HCT116 (cell line): Measurements from ENCODE around the gene STBD1. TPM values are rescaled to one million over a fixed set of nuclear protein-coding genes. Genes with fewer than 3 reads are reported as not detected.
A peak's percentile ranks its signal among the peaks of the same experiment; 100 is the strongest.

Experiments
- ATAC-seq: fragments of 200-7000 bp; cut with Tn5 transposase; 2 replicates; pipeline ENCODE4 v1.9.1; 2020; ENCODE audit warnings: mild to moderate bottlenecking, moderate library complexity
- BruUV-seq: library from RNA; stranded (reverse); fragments of 400-500 nt; replicated peaks from 2 replicates; lab custom pipeline; 2021; lab: Mats Ljungman, UMichigan
- CTCF ChIA-PET: fragments of 300-600 bp; sonication (Branson Sonifier 250); formaldehyde crosslinking; loops from one replicate; lab custom pipeline; 2021; ENCODE audit warnings: antibody characterized with exemption; lab: Charles Lee
- POLR2A ChIA-PET: fragments of 300-600, 350-600 bp; sonication (Branson Sonifier 250); formaldehyde crosslinking; loops from one replicate; lab custom pipeline; 2021; ENCODE audit warnings: antibody characterized with exemption; lab: Charles Lee
- RAD21 ChIA-PET, 2 experiments: fragments of 300-600 bp; sonication (Branson Sonifier 250); formaldehyde crosslinking; loops; one replicate each; lab custom pipeline; 2023; ENCODE audit warnings: low total read pairs in 2 of 2; ENCODE audit not compliant: uncharacterized antibody in 2 of 2, unreplicated experiment in 2 of 2, low non-redundant PET in 1 of 2; lab: Charles Lee
- DNase-seq: peaks from one replicate; pipeline ENCODE4 v3.0.0-alpha.2; 2010; ENCODE audit warnings: low read depth, low spot score
- H2AFZ ChIP-seq: fragments of 200-600 bp; shearing (Covaris generic), sonication (generic); 2 replicates; pipeline ENCODE4 v1.6.1; 2017; ENCODE audit warnings: low read depth, mixed run types, mixed read lengths, antibody characterized with exemption, low read length; ENCODE audit not compliant: poor library complexity, severe bottlenecking
- H3K27ac ChIP-seq: 2 replicates; pipeline ENCODE4 v1.5.1; 2012; ENCODE audit warnings: low read depth, low read length
- H3K27me3 ChIP-seq: fragments of 200-600 bp; sonication (generic); 2 replicates; pipeline ENCODE4 v1.6.1; 2016; ENCODE audit warnings: mixed run types, low read length, mixed read lengths; ENCODE audit not compliant: insufficient read depth
- H3K36me3 ChIP-seq, 2 experiments: fragments of 200-500 bp in 1 of 2; fragments of 200-600 bp in 1 of 2; sonication (Bioruptor generic) in 1 of 2; sonication (generic) in 1 of 2; 2 replicates each; pipeline versions ENCODE4 v1.5.1 to v1.6.1; 2014 to 2016; ENCODE audit warnings: low read length in 2 of 2, inconsistent platforms in 1 of 2, mixed read lengths in 1 of 2, mixed run types in 1 of 2; ENCODE audit not compliant: insufficient read depth in 2 of 2, control insufficient read depth in 1 of 2
- H3K4me1 ChIP-seq, 2 experiments: fragments of 200-600 bp in 1 of 2; sonication (generic) in 1 of 2; 2 replicates each; pipeline versions ENCODE4 v1.5.1 to v1.6.1; 2012 to 2017; ENCODE audit warnings: low read length in 2 of 2, inconsistent platforms in 1 of 2, mild to moderate bottlenecking in 1 of 2, mixed read lengths in 1 of 2, mixed run types in 1 of 2, moderate library complexity in 1 of 2; ENCODE audit not compliant: insufficient read depth in 2 of 2, control insufficient read depth in 1 of 2
- H3K4me2 ChIP-seq: fragments of 200-600 bp; sonication (generic); 2 replicates; pipeline ENCODE4 v1.6.1; 2017; ENCODE audit warnings: mixed run types, low read length, mixed read lengths
- H3K4me3 ChIP-seq, 2 experiments: fragments of 200-600 bp in 1 of 2; sonication (generic) in 1 of 2; replicated peaks in 1 of 2; 2 replicates each; pipeline ENCODE4 v1.5.1; 2011 to 2016; ENCODE audit warnings: low read length in 2 of 2, control low read depth in 1 of 2, low read depth in 1 of 2, mild to moderate bottlenecking in 1 of 2, mixed read lengths in 1 of 2, mixed run types in 1 of 2
- H3K79me2 ChIP-seq: fragments of 200-600 bp; sonication (generic); 2 replicates; pipeline ENCODE4 v1.6.1; 2017; ENCODE audit warnings: mild to moderate bottlenecking, mixed run types, low read length, moderate library complexity, mixed read lengths; ENCODE audit not compliant: insufficient read depth
- H3K9ac ChIP-seq: fragments of 200-600 bp; sonication (generic); 2 replicates; pipeline ENCODE4 v1.6.1; 2016; ENCODE audit warnings: low read length, mixed read lengths
- H3K9me2 ChIP-seq: fragments of 200-600 bp; sonication (generic), shearing (Covaris generic); 2 replicates; pipeline ENCODE4 v1.6.1; 2017; ENCODE audit warnings: mixed run types, mild to moderate bottlenecking, moderate library complexity; ENCODE audit not compliant: insufficient read depth
- H3K9me3 ChIP-seq, 2 experiments: fragments of 200-500 bp in 1 of 2; fragments of 200-600 bp in 1 of 2; sonication (Bioruptor generic) in 1 of 2; sonication (generic) in 1 of 2; 2 replicates each; pipeline ENCODE4 v1.6.1; 2014 to 2017; ENCODE audit warnings: low read length in 2 of 2, mixed read lengths in 2 of 2, inconsistent platforms in 1 of 2, low read depth in 1 of 2, mild to moderate bottlenecking in 1 of 2, mixed run types in 1 of 2, moderate library complexity in 1 of 2; ENCODE audit not compliant: control insufficient read depth in 1 of 2, insufficient read depth in 1 of 2
- H4K20me1 ChIP-seq: fragments of 200-600 bp; sonication (generic), shearing (Covaris generic); 2 replicates; pipeline ENCODE4 v1.6.1; 2017; ENCODE audit warnings: mixed run types, mild to moderate bottlenecking, moderate library complexity; ENCODE audit not compliant: insufficient read depth
- ATF3 ChIP-seq: IDR thresholded peaks from 2 replicates; pipeline ENCODE4 v1.6.1; 2012
- FOSL1 ChIP-seq: IDR thresholded peaks from 2 replicates; pipeline ENCODE4 v1.6.1; 2012; ENCODE audit warnings: low read depth
- POLR2A ChIP-seq: IDR thresholded peaks from 2 replicates; pipeline ENCODE4 v1.7.0; 2011; ENCODE audit warnings: borderline replicate concordance; ENCODE audit not compliant: insufficient read depth, insufficient read length; ENCODE audit errors: extremely low read depth
- RAD21 ChIP-seq: IDR thresholded peaks from 2 replicates; pipeline ENCODE4 v1.6.1; 2012; ENCODE audit warnings: low read depth, mild to moderate bottlenecking
- SIN3A ChIP-seq: IDR thresholded peaks from 2 replicates; pipeline ENCODE4 v1.6.1; 2012; ENCODE audit warnings: low read depth
- ZBTB33 ChIP-seq: IDR thresholded peaks from 2 replicates; pipeline ENCODE4 v1.6.1; 2011; ENCODE audit warnings: mild to moderate bottlenecking, low read length, moderate library complexity; ENCODE audit not compliant: insufficient replicate concordance; ENCODE audit errors: extremely low read depth
- ZNF274 ChIP-seq: fragments of 200-500 bp; sonication (Bioruptor generic); IDR thresholded peaks from 2 replicates; pipeline ENCODE4 v1.6.1; 2014; ENCODE audit warnings: mild to moderate bottlenecking, low read depth, low read length, inconsistent platforms
- intact Hi-C: fragments of 100-400 bp; cut with micrococcal nuclease; formaldehyde crosslinking; loops from 2 replicates; pipeline ENCODE4 v1.10.0; 2022
- total RNA-seq: library from RNA; stranded (reverse); gene quantifications from one replicate; pipeline ENCODE4 v1.2.1, GENCODE V29; 2021; ENCODE audit not compliant: unreplicated experiment

Gene STBD1
- total RNA-seq, 1 experiment from 2014 or later, result 5.6 TPM

- TF ChIP-seq FOSL1, result no peak
- no peak for TF ChIP-seq RAD21
- TF ChIP-seq ZNF274, result no peak
- TF ChIP-seq POLR2A, result no peak
- TF ChIP-seq SIN3A, result no peak
- TF ChIP-seq ZBTB33, result no peak
Observed at GRCh38 chr4:76339364-76339763, 32.8 kb downstream of the STBD1 start (continued).

GRCh38 chr4:76341063-76341462 is 34.5 kb downstream of the STBD1 start:
- no peak overlapping the region for H3K4me3 ChIP-seq
- ChIA-PET CTCF (no interaction called here), POLR2A (no interaction called here), RAD21 (no interaction called here)
- no peaks in the 10 kb centered on the region for H3K79me2 ChIP-seq
- DNase-seq, result no peak
- no peak for ATAC-seq
- peak overlapping the region; percentile 45 for H2AFZ ChIP-seq
- no peaks in the 10 kb centered on the region for H3K27me3 ChIP-seq
- intact Hi-C loops, result no loop called here
- no peaks in the 10 kb centered on the region for H3K9me3 ChIP-seq
- H3K4me2 ChIP-seq, result no peak overlapping the region
- H3K4me1 ChIP-seq, result no peaks in the 10 kb centered on the region
- TF ChIP-seq ATF3 (no peak), FOSL1 (peak; percentile 19; the same call in 1 of the 2 replicates)
- no peaks in the 10 kb centered on the region for H4K20me1 ChIP-seq
- H3K9ac ChIP-seq, result no peak overlapping the region
- no peaks in the 10 kb centered on the region for H3K36me3 ChIP-seq
- H3K27ac ChIP-seq, result no peak overlapping the region
- BruUV-seq, result no TSS peak
- no peaks in the 10 kb centered on the region for H3K9me2 ChIP-seq
